GM20000 (cell line): ENCODE results near the gene ADGRB3.

ENCODE experiments used
- DNase-seq: peaks from one replicate; pipeline ENCODE4 v3.0.0; 2012; ENCODE audit warnings: low spot score
- TF ChIP-seq, protein P1 (sequence below): IDR thresholded peaks from 2 replicates; pipeline ENCODE4 v1.5.1; 2012; ENCODE audit warnings: mild to moderate bottlenecking, control low read depth; ENCODE audit errors: extremely low read depth, missing control alignments

ADGRB3 gene

DNA sequence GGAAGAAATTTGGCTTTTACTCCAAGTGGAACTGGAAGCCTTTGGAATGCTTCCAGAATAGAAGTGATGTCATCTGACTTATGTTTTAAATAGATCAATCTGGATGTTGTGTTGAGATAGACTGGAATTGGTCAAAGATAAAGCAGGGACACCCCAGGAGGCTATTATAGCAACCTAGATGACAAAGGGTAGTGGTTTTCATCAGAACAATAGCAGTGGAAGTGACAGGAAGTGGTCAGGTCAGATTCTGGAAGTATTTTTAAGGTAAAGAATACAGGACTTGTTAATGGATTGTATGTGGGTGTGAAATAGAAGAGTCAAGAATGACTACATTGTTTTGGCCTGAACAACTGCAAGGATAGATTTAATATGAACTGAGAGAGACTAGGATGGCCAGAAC, 191.4 kb downstream of the ADGRB3 start:
- no peak for DNase-seq
- TF ChIP-seq, protein P1, sequence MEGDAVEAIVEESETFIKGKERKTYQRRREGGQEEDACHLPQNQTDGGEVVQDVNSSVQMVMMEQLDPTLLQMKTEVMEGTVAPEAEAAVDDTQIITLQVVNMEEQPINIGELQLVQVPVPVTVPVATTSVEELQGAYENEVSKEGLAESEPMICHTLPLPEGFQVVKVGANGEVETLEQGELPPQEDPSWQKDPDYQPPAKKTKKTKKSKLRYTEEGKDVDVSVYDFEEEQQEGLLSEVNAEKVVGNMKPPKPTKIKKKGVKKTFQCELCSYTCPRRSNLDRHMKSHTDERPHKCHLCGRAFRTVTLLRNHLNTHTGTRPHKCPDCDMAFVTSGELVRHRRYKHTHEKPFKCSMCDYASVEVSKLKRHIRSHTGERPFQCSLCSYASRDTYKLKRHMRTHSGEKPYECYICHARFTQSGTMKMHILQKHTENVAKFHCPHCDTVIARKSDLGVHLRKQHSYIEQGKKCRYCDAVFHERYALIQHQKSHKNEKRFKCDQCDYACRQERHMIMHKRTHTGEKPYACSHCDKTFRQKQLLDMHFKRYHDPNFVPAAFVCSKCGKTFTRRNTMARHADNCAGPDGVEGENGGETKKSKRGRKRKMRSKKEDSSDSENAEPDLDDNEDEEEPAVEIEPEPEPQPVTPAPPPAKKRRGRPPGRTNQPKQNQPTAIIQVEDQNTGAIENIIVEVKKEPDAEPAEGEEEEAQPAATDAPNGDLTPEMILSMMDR, result no peak

DNA sequence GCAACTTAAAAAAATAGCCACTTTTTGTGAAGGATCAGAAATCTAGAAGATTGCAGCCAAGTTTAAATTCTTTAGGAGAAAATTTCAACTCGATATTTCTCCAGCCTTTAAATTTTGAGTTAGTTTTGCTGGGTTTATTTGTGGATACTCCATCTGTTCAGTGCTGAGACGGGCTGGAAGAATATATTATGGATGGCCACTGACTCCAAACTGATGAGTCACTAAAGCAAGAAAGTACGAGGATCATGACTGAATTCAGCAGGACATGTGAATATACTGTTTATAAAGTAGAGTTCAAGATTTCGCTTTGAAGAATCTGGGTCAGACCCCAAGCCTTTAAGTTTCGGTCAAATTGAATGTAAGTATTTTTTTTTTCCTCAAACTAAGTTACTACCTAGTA, 199.5 kb downstream of the ADGRB3 start:
- TF ChIP-seq, protein P1, result no peak
- no peak for DNase-seq

DNA sequence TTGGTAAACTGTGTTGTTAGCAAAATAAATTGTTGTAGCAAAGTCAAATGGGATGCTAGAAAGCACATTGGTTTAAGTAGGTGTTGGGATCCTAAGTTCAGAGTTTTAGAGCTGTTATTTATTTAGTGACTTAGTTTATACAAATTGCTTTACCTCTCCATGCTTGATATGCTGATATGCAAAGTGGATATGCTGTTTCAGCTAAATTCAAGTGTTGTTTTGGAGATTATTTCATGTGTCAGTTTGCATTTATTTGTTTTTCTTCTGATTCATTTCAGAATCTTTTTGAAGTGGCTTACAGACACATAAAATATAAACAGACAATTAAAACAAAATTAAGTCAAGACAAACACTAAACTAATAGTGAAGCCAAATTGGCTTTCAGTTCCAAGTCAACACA, 203.5 kb downstream of the ADGRB3 start:
- TF ChIP-seq, protein P1, result no peak
- no peak for DNase-seq

DNA sequence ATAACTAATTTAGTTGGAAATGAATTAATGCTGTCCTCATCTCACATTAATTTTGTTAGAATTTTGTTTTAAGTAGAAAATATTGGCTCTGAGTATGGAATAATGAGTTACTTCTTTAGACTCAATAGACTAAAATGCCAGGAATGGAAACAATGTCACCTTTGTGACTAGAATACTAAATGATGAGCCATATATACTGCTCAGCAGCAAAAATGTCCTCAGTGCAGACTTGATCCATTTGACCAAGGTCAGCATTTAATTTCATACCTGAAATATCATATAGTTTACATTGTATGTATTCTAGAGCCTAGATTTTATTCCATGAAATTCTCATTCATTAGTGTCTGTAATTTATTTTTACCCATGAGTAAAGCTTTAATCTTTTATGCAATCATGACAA, 217.7 kb downstream of the ADGRB3 start:
- DNase-seq, result no peak
- TF ChIP-seq, protein P1, result no peak

DNA sequence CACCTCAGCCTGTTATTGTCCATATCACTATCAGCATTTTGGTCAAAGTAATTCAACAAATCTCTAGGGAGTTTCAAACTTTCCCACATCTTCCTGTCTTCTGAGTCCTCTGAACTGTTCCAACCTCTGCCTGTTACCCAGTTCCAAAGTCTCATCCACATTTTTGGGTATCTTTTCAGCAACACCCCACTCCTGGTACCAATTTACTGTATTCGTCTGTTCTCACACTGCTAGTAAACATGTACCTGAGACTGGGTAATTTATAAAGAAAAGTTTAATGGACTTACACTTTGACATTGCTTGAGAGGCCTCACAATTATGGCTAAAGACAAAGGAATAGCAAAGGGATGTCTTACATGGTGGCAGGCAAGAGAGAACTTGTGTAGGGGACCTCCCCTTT, 224.2 kb downstream of the ADGRB3 start:
- DNase-seq, result no peak
- TF ChIP-seq, protein P1, result no peak

DNA sequence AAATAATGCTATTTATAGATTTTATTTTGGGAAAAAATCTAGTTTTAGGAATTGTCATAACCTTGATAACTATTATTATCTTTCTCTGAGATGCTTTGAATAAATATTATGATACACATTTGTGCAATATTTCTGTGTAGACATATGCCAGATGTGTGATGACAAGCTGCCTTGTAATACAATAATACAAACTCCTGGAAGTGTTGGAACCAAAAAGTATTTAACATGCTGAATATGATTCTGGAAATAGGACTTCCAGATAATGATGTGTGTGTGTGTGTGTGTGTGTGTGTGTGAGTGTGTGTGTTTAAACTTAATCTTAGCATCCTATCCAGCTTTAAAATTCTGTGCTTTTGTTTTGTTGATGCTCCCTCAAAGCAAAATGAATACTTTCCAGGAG, 233.6 kb downstream of the ADGRB3 start:
- no peak for DNase-seq
- TF ChIP-seq, protein P1, result no peak

DNA sequence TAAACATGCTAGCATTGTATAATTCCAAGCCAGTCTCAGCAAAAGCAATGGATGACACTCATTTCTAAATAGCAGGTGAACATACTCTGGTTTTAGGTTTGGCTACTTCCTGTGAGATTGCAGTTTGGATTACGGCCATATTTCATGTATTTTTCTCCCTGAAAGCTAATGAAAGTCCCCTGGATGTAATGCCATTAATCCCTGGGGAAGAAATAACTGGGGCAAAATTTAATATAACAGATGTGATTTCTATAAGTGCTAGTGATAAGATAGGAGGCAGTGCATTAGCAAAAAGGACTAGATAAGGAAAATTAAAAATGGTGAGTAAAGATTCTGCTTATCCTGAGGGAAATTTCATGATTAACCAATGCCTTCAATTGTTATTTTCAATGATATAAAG, 238.2 kb downstream of the ADGRB3 start:
- no peak for DNase-seq
- TF ChIP-seq, protein P1, result no peak
